ENCODE measurements around the gene RNASEH2C.

DNA sequence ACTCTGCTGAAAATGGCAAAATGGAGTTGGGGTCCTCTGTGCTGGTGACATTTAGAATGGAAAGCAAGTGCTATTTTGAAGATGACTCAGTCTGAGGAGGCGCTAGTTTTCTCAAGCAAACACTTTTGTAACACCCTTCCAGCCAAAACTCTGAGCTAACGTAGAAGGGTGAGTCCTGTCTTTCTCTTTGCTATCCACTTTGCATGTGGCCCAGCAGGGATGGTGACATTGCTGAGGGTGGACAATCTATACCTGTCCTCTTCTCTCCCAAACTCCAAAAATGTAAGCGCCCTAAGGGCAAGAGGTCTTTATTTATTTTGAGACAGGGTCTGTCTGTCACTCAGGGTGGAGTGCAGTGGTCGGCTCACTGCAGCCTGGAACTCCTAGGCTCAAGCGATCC lies 12.1 kb downstream of the RNASEH2C start:
- no peak for TF ChIP-seq POLR2AphosphoS5 (IDR thresholded peaks at IDR 0.05; ENCODE audit: borderline replicate concordance, low read depth, low read length)
- no peak for TF ChIP-seq EZH2 (IDR thresholded peaks at IDR 0.05)
- no peak for TF ChIP-seq FOXP2 (optimal IDR thresholded peaks at IDR 0.05; ENCODE audit: control extremely low read depth, extremely low read length, insufficient read depth)
